ENCODE results near the gene BCKDK.
"Not testable (repeated sequence)": the region's sequence is repeated elsewhere in the genome, so short reads cannot be mapped to it uniquely, and the experiment has no call there.

The BCKDK gene

GRCh38 chr16:31144418-31144817 lies 36.2 kb downstream of the BCKDK start:
- DNase-seq: not testable (repeated sequence)

- no peak for DNase-seq
These were observed 37.3 kb downstream of the BCKDK start for GRCh38 chr16:31145398-31145990.

GRCh38 chr16:31147574-31147973 lies 39.4 kb downstream of the BCKDK start:
- DNase-seq: no peak

GRCh38 chr16:31148281-31148728 lies 40.1 kb downstream of the BCKDK start:
- no peak for DNase-seq

- DNase-seq: no peak
These were observed 40.7 kb downstream of the BCKDK start for GRCh38 chr16:31148896-31149295.

GRCh38 chr16:31149332-31149731 lies 41.1 kb downstream of the BCKDK start:
- DNase-seq: no peak

GRCh38 chr16:31149894-31150890 lies 42.0 kb downstream of the BCKDK start, which contains the start of gene PRSS36:
Gene PRSS36, minus strand, starts transcription at chr16:31150066. Its CDS starts 31 bp downstream, at chr16:31150035.
- no peak for DNase-seq

GRCh38 chr16:31150976-31151375 lies 42.8 kb downstream of the BCKDK start:
- not testable (repeated sequence) for DNase-seq

GRCh38 chr16:31157136-31157535 lies 49.0 kb downstream of the BCKDK start:
- DNase-seq: peak; percentile 53

All from GDM1 (cell line).